ENCODE results near the gene PDZRN3.

DNA sequence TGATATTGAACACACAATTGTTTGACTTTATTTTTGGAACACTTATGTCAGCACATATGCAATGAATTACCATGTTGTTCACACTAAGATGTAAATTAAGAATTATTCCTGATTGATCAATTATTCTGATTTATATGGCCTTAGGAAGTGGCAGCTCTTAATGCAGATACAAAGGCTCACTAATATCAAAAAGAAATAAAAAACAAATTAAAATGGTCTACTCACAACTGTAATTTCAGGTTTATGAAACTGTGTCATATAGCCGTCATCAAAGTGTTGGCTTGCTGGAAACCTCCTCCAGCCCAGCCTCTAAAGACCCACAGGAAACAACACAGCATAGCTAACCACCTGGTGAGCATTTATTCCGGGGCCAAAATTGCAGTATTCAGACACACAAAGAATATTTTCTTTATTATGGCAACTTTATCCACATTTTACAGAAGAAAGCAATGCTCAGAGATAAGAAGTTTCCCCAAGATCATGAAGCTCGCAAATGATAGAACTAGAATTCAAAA, 33.4 kb downstream of the PDZRN3 start:
- TF ChIP-seq, protein P1, sequence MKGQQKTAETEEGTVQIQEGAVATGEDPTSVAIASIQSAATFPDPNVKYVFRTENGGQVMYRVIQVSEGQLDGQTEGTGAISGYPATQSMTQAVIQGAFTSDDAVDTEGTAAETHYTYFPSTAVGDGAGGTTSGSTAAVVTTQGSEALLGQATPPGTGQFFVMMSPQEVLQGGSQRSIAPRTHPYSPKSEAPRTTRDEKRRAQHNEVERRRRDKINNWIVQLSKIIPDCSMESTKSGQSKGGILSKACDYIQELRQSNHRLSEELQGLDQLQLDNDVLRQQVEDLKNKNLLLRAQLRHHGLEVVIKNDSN (IDR thresholded peaks at IDR 0.05; ENCODE audit: borderline replicate concordance, low read depth): no peak
- no peak for TF ChIP-seq RCOR1 (IDR thresholded peaks at IDR 0.05; ENCODE audit: low read length)
- TF ChIP-seq, protein P2, sequence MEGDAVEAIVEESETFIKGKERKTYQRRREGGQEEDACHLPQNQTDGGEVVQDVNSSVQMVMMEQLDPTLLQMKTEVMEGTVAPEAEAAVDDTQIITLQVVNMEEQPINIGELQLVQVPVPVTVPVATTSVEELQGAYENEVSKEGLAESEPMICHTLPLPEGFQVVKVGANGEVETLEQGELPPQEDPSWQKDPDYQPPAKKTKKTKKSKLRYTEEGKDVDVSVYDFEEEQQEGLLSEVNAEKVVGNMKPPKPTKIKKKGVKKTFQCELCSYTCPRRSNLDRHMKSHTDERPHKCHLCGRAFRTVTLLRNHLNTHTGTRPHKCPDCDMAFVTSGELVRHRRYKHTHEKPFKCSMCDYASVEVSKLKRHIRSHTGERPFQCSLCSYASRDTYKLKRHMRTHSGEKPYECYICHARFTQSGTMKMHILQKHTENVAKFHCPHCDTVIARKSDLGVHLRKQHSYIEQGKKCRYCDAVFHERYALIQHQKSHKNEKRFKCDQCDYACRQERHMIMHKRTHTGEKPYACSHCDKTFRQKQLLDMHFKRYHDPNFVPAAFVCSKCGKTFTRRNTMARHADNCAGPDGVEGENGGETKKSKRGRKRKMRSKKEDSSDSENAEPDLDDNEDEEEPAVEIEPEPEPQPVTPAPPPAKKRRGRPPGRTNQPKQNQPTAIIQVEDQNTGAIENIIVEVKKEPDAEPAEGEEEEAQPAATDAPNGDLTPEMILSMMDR (IDR thresholded peaks at IDR 0.05): no peak
- no peak for TF ChIP-seq FOXJ3 (CRISPR knock-in tag; IDR thresholded peaks at IDR 0.05)
- TF ChIP-seq, protein P3, sequence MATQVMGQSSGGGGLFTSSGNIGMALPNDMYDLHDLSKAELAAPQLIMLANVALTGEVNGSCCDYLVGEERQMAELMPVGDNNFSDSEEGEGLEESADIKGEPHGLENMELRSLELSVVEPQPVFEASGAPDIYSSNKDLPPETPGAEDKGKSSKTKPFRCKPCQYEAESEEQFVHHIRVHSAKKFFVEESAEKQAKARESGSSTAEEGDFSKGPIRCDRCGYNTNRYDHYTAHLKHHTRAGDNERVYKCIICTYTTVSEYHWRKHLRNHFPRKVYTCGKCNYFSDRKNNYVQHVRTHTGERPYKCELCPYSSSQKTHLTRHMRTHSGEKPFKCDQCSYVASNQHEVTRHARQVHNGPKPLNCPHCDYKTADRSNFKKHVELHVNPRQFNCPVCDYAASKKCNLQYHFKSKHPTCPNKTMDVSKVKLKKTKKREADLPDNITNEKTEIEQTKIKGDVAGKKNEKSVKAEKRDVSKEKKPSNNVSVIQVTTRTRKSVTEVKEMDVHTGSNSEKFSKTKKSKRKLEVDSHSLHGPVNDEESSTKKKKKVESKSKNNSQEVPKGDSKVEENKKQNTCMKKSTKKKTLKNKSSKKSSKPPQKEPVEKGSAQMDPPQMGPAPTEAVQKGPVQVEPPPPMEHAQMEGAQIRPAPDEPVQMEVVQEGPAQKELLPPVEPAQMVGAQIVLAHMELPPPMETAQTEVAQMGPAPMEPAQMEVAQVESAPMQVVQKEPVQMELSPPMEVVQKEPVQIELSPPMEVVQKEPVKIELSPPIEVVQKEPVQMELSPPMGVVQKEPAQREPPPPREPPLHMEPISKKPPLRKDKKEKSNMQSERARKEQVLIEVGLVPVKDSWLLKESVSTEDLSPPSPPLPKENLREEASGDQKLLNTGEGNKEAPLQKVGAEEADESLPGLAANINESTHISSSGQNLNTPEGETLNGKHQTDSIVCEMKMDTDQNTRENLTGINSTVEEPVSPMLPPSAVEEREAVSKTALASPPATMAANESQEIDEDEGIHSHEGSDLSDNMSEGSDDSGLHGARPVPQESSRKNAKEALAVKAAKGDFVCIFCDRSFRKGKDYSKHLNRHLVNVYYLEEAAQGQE (IDR thresholded peaks at IDR 0.05; ENCODE audit: low read depth, low read length): no peak
- TF ChIP-seq SMC3 (IDR thresholded peaks at IDR 0.05; ENCODE audit: low read depth, low read length): no peak
- TF ChIP-seq, protein P4, sequence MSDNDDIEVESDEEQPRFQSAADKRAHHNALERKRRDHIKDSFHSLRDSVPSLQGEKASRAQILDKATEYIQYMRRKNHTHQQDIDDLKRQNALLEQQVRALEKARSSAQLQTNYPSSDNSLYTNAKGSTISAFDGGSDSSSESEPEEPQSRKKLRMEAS (IDR thresholded peaks at IDR 0.05; ENCODE audit: low read depth): no peak
- TF ChIP-seq, protein P5, sequence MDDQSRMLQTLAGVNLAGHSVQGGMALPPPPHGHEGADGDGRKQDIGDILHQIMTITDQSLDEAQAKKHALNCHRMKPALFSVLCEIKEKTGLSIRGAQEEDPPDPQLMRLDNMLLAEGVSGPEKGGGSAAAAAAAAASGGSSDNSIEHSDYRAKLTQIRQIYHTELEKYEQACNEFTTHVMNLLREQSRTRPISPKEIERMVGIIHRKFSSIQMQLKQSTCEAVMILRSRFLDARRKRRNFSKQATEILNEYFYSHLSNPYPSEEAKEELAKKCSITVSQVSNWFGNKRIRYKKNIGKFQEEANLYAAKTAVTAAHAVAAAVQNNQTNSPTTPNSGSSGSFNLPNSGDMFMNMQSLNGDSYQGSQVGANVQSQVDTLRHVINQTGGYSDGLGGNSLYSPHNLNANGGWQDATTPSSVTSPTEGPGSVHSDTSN (IDR thresholded peaks at IDR 0.05): no peak
- TF ChIP-seq TAF1 (IDR thresholded peaks at IDR 0.05; ENCODE audit: borderline replicate concordance, low read depth, low read length): no peak
- TF ChIP-seq, protein P6, sequence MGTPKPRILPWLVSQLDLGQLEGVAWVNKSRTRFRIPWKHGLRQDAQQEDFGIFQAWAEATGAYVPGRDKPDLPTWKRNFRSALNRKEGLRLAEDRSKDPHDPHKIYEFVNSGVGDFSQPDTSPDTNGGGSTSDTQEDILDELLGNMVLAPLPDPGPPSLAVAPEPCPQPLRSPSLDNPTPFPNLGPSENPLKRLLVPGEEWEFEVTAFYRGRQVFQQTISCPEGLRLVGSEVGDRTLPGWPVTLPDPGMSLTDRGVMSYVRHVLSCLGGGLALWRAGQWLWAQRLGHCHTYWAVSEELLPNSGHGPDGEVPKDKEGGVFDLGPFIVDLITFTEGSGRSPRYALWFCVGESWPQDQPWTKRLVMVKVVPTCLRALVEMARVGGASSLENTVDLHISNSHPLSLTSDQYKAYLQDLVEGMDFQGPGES (IDR thresholded peaks at IDR 0.05; ENCODE audit: low read depth, low read length): no peak
- no peak for TF ChIP-seq SIN3A (IDR thresholded peaks at IDR 0.05; ENCODE audit: borderline replicate concordance, low read depth, low read length)
- TF ChIP-seq, protein P7, sequence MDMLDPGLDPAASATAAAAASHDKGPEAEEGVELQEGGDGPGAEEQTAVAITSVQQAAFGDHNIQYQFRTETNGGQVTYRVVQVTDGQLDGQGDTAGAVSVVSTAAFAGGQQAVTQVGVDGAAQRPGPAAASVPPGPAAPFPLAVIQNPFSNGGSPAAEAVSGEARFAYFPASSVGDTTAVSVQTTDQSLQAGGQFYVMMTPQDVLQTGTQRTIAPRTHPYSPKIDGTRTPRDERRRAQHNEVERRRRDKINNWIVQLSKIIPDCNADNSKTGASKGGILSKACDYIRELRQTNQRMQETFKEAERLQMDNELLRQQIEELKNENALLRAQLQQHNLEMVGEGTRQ (IDR thresholded peaks at IDR 0.05; ENCODE audit: borderline replicate concordance, low read depth, low read length): no peak
- TF ChIP-seq RFX5 (IDR thresholded peaks at IDR 0.05; ENCODE audit: low read length): no peak
- no peak for TF ChIP-seq EZH2phosphoT487 (IDR thresholded peaks at IDR 0.05; ENCODE audit: borderline replicate concordance, low read depth)

Measured in SK-N-SH (cell line).